SU-DHL-6 (cell line): ENCODE results near the gene ZNF653.
A peak's percentile ranks its signal among the peaks of the same experiment; 100 is the strongest.

Experiments
- EZH2phosphoT487 ChIP-seq: fragments of 200-600 bp; sonication (generic), shearing (Covaris generic); conservative IDR thresholded peaks from 2 replicates; pipeline ENCODE4 v1.6.1; 2018; ENCODE audit warnings: mild to moderate bottlenecking, antibody characterized with exemption, low read length, moderate library complexity, mixed read lengths
- TF ChIP-seq, protein P1 (sequence below): fragments of 200-600 bp; sonication (generic); IDR thresholded peaks from one replicate; pipeline ENCODE4 v1.5.1; 2017; ENCODE audit warnings: antibody characterized with exemption, mild to moderate bottlenecking, low read length, moderate library complexity; ENCODE audit not compliant: insufficient read depth, poor library complexity, severe bottlenecking

DNA sequence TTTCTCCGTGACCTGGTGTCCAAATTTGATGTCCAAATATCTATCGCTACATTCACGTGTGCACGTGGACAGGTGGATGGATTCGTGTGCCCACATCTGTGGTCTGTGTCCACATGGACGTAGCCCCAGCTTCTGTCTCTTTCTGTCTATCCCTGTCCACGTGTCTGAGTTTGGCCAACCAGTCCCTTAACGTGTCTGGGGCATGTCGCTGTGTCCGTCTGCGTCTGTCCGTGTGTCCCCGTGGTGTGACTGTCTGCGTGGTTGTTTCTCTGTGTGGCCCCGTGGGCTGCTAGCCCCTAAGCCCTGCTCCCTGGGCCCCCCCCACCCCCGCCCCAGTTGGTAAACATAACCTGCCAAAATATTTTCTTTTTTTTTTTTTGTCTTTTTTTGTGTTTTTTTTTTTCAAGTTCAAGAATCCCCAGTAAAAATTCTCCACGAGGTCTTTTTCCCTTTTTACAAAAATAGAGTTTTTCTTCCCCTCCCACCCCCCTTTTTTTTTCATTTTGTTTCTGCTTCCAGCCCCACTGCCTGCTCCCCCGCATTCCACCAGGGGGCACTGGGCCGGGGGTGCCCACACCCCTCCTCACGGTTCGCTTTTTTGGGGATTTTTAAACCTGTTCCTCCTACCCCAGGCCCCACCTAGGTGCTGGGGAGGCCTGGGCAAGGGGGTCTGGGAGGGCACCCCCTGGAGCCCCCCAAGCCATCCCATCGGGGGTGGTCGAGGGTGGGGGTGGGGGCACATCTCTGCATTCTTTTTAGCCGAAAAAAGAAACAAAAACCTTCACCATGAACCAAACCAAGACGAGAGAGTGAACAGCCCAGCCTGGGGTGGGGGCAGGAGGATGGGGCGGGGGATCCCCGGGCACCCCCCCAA is 51.9 kb downstream of the ZNF653 start:
- TF ChIP-seq, protein P1, sequence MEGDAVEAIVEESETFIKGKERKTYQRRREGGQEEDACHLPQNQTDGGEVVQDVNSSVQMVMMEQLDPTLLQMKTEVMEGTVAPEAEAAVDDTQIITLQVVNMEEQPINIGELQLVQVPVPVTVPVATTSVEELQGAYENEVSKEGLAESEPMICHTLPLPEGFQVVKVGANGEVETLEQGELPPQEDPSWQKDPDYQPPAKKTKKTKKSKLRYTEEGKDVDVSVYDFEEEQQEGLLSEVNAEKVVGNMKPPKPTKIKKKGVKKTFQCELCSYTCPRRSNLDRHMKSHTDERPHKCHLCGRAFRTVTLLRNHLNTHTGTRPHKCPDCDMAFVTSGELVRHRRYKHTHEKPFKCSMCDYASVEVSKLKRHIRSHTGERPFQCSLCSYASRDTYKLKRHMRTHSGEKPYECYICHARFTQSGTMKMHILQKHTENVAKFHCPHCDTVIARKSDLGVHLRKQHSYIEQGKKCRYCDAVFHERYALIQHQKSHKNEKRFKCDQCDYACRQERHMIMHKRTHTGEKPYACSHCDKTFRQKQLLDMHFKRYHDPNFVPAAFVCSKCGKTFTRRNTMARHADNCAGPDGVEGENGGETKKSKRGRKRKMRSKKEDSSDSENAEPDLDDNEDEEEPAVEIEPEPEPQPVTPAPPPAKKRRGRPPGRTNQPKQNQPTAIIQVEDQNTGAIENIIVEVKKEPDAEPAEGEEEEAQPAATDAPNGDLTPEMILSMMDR, result peak; percentile 81
- no peak for TF ChIP-seq EZH2phosphoT487
